Smooth muscle cell (in vitro differentiated cells): ENCODE results near the gene COPS6. TPM values are rescaled to one million over a fixed set of nuclear protein-coding genes. Genes with fewer than 3 reads are reported as not detected.

Source experiments
- DNase-seq: peaks from one replicate; lab custom pipeline; 2025; ENCODE audit not compliant: unreplicated experiment; lab: John Stamatoyannopoulos, UW
- H2AFZ ChIP-seq: fragments of 200-600 bp; sonication (generic); 2 replicates; pipeline ENCODE4 v1.6.0; 2016; ENCODE audit warnings: antibody characterized with exemption, low read depth, mild to moderate bottlenecking
- H3F3A ChIP-seq: fragments of 200-600 bp; sonication (generic); 2 replicates; pipeline ENCODE4 v1.6.0; 2017; ENCODE audit warnings: antibody characterized with exemption, low read depth
- H3K27ac ChIP-seq: fragments of 200-600 bp; sonication (generic); 2 replicates; pipeline ENCODE4 v1.5.1; 2016; ENCODE audit warnings: low read depth, mild to moderate bottlenecking
- H3K27me3 ChIP-seq: fragments of 200-600 bp; sonication (generic); 2 replicates; pipeline ENCODE4 v1.6.1; 2016; ENCODE audit warnings: low read depth, mild to moderate bottlenecking
- H3K36me3 ChIP-seq: fragments of 200-600 bp; sonication (generic); 2 replicates; pipeline ENCODE4 v1.5.1; 2016; ENCODE audit warnings: low read depth
- H3K4me1 ChIP-seq: fragments of 200-600 bp; sonication (generic); 2 replicates; pipeline ENCODE4 v1.5.1; 2016; ENCODE audit warnings: low read depth
- H3K4me2 ChIP-seq: fragments of 200-600 bp; sonication (generic); 2 replicates; pipeline ENCODE4 v1.6.0; 2016; ENCODE audit warnings: mild to moderate bottlenecking
- H3K4me3 ChIP-seq: fragments of 200-600 bp; sonication (generic); 2 replicates; pipeline ENCODE4 v1.5.1; 2016; ENCODE audit warnings: mild to moderate bottlenecking
- H3K79me2 ChIP-seq: fragments of 200-600 bp; sonication (generic); 2 replicates; pipeline ENCODE4 v1.6.0; 2016; ENCODE audit warnings: low read depth, mild to moderate bottlenecking
- H3K9ac ChIP-seq: fragments of 200-600 bp; sonication (generic); 2 replicates; pipeline ENCODE4 v1.6.0; 2016; ENCODE audit warnings: low read depth
- H3K9me3 ChIP-seq: fragments of 200-600 bp; sonication (generic); replicated peaks from 2 replicates; pipeline ENCODE4 v1.5.1; 2016; ENCODE audit warnings: low read depth
- H4K20me1 ChIP-seq: fragments of 200-600 bp; sonication (generic); 2 replicates; pipeline ENCODE4 v1.6.0; 2016; ENCODE audit warnings: low read depth
- WGBS: methylation state at CpG from one replicate; pipeline ENCODE4 v1.1.7; 2016; ENCODE audit warnings: low lambda C conversion rate; 5-methylcytosine and 5-hydroxymethylcytosine counted together
- polyA plus RNA-seq: library from polyadenylated mRNA; unstranded; fragments of >200 nt; fragmentation: Nextera tagmentation; extraction: Ambion mirVana; gene quantifications from 2 replicates; pipeline ENCODE4 v1.2.1, GENCODE V29; 2016
- total RNA-seq: library from RNA; depleted of rRNA; stranded (reverse); fragments of >200 nt; gene quantifications from 2 replicates; pipeline ENCODE4 v1.2.3, GENCODE V29; 2014
- TF ChIP-seq, protein P1 (sequence below): fragments of 200-600 bp; sonication (generic); IDR thresholded peaks from 2 replicates; pipeline ENCODE4 v1.5.1; 2017; ENCODE audit warnings: borderline replicate concordance, mild to moderate bottlenecking, antibody characterized with exemption; ENCODE audit not compliant: insufficient read depth, poor library complexity, severe bottlenecking

Gene COPS6
- total and polyA plus RNA-seq, 2 experiments from 2014 or later: 107 to 259 TPM

DNA sequence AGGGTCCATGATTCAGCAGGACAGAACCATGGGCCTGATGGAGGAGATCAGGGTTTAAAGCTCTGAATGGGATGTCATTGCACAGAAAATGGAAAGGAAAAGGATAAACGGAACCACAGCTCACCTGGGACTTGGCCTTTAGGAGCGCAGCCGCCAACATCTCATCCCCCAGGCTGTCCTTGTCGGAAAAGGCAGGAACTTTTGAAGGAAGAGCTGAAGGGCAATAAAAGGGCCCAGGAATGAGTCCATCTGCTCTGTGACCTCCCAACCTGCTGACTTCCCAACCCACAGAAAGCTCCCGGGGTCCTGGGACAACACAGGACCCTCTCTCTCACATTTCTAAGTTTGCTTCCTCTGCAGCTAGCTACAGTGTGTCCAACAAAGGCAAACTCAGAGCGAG lies 13.4 kb upstream of the COPS6 start:
- peaks cover 10% of the 10 kb centered on the region for H3K4me1 ChIP-seq
- peaks cover 63% of the 10 kb centered on the region for H3K36me3 ChIP-seq
- 98% methylated on average over 6 of the region's 6 CpGs for WGBS
- H4K20me1 ChIP-seq: peaks cover 27% of the 10 kb centered on the region
- TF ChIP-seq, protein P1, sequence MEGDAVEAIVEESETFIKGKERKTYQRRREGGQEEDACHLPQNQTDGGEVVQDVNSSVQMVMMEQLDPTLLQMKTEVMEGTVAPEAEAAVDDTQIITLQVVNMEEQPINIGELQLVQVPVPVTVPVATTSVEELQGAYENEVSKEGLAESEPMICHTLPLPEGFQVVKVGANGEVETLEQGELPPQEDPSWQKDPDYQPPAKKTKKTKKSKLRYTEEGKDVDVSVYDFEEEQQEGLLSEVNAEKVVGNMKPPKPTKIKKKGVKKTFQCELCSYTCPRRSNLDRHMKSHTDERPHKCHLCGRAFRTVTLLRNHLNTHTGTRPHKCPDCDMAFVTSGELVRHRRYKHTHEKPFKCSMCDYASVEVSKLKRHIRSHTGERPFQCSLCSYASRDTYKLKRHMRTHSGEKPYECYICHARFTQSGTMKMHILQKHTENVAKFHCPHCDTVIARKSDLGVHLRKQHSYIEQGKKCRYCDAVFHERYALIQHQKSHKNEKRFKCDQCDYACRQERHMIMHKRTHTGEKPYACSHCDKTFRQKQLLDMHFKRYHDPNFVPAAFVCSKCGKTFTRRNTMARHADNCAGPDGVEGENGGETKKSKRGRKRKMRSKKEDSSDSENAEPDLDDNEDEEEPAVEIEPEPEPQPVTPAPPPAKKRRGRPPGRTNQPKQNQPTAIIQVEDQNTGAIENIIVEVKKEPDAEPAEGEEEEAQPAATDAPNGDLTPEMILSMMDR: no peak
- H3K27ac ChIP-seq: no peak overlapping the region
- no peaks in the 10 kb centered on the region for H3F3A ChIP-seq
- no peak overlapping the region for H2AFZ ChIP-seq
- H3K9me3 ChIP-seq: peaks cover 26% of the 10 kb centered on the region
- no peaks in the 10 kb centered on the region for H3K27me3 ChIP-seq
- no peak for DNase-seq
- no peak overlapping the region for H3K4me3 ChIP-seq
- no peak overlapping the region for H3K4me2 ChIP-seq
- H3K9ac ChIP-seq: no peak overlapping the region
- H3K79me2 ChIP-seq: peaks cover 61% of the 10 kb centered on the region

DNA sequence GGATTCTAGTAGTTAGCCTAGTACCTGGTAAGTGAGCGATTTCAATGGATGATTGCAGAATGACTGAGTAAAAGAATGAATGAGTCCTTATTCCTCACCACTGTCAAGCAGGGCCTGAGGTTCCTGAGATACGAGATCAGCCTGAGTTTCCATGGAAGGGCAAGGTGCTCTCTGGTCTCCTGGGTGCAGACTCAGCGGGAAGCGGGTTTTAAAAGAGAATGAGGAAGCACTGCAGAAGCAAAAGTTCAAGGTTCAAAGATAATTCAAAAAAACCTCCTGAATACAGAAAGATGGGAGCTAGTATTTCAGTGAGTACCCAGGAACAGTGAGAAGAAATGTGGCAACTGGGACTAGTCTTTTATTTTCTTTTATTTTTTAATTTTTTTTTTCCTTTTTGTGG lies 11.6 kb upstream of the COPS6 start:
- peaks cover 72% of the 10 kb centered on the region for H3K79me2 ChIP-seq

DNA sequence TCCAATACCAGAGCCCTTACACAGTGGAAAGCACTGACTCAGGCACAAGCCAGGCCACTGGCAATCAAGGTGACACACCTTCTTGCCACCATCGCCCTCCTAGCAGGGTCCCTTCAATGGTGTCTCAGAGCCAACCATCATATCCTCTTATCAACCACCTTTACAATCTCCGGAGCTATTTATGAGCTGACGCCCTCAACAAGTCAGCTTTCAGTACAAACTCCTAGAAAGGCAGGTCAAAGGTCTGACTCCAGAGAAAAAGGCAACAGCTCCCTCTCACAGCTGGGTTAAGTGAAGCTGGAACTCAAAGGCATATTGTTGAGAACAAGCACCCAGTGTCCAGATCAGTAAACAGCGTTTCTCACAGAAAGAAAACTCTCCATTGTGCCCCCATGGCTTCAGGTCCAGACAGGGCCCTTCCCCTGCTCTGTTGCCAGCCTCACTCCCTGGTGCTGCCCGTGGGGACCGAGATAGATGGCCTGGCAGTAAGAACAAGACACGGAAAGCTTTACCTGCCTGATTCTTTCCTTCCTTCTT lies 9.7 kb upstream of the COPS6 start:
- no peaks in the 10 kb centered on the region for H3K27me3 ChIP-seq
- no peaks in the 10 kb centered on the region for H3K9me3 ChIP-seq
- H2AFZ ChIP-seq: no peak overlapping the region
- 96% methylated on average over 7 of the region's 7 CpGs for WGBS
- H3K4me2 ChIP-seq: peak overlapping the region; percentile 100
- peaks cover 28% of the 10 kb centered on the region for H4K20me1 ChIP-seq
- no peak overlapping the region for H3K9ac ChIP-seq
- TF ChIP-seq, protein P1: no peak
- peak overlapping the region; percentile 93 for H3K27ac ChIP-seq
- H3K4me3 ChIP-seq: no peak overlapping the region
- H3K4me1 ChIP-seq: peaks cover 12% of the 10 kb centered on the region
- H3K79me2 ChIP-seq: peaks cover 72% of the 10 kb centered on the region
- peaks cover 26% of the 10 kb centered on the region for H3K36me3 ChIP-seq
- DNase-seq: no peak
- H3F3A ChIP-seq: no peaks in the 10 kb centered on the region

More for the DNA sequence above, 11.6 kb upstream of the COPS6 start:
- Histone ChIP-seq H2AFZ (no peak overlapping the region), H3K27ac (no peak overlapping the region), H4K20me1 (peaks cover 28% of the 10 kb centered on the region), H3K4me3 (no peak overlapping the region), H3K9me3 (peaks cover 9% of the 10 kb centered on the region), H3K4me1 (peaks cover 12% of the 10 kb centered on the region), H3K36me3 (peaks cover 45% of the 10 kb centered on the region), H3K9ac (no peak overlapping the region), H3F3A (no peaks in the 10 kb centered on the region), H3K27me3 (no peaks in the 10 kb centered on the region), H3K4me2 (no peak overlapping the region)
- TF ChIP-seq, protein P1: no peak
- no peak for DNase-seq
- 98% methylated on average over 4 of the region's 4 CpGs for WGBS

DNA sequence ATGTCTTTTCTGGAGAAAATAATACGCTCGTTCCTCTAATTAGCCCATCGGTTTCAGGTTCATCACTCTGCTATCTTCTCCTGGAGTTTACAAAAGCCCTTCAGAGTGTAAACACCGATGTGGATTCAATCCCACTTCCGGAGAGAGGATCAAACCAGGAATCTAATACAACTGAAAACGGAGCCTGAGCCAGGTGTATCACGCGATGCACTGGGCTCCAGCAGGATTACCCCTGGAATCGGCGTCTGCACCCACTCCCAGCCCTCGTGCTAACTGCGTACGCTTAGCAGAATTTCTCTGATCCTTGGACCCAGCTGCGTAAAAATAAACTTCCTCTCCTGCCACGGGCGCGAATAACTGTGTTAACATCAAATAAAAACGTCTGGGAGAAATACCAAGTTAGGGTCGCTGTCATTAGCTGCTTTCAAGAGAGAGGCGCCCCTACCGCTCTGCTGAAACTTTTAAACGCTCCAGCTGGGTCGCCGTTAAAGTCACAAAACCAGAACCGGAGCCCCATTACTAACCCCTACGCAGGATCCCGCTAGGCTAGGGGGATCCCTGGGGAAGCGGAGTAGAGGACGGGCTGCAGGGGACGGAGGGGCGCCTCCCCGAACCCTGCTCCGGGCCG lies 7.7 kb upstream of the COPS6 start:
- no peak for DNase-seq
- Histone ChIP-seq H3K79me2 (peaks cover 55% of the 10 kb centered on the region), H3K9me3 (no peaks in the 10 kb centered on the region), H3K27me3 (no peaks in the 10 kb centered on the region), H4K20me1 (peaks cover 28% of the 10 kb centered on the region), H3K27ac (peak overlapping the region; percentile 93), H3K4me3 (peak overlapping the region; percentile 87), H2AFZ (no peak overlapping the region), H3K4me1 (peaks cover 12% of the 10 kb centered on the region), H3K36me3 (peaks cover 11% of the 10 kb centered on the region), H3K9ac (peak overlapping the region; percentile 97), H3K4me2 (peak overlapping the region; percentile 100), H3F3A (peaks cover 12% of the 10 kb centered on the region)
- 3% methylated on average over 33 of the region's 34 CpGs for WGBS
- TF ChIP-seq, protein P1: no peak
